HepG2 (cell line): ENCODE data around the gene MFSD6. TPM values are rescaled to one million over a fixed set of nuclear protein-coding genes. Genes with fewer than 3 reads are reported as not detected.

Experiments
- AKNA ChIP-seq: sonication (generic); formaldehyde crosslinking; IDR thresholded peaks from 2 replicates; pipeline ENCODE4 v1.4.0; 2020; ENCODE audit warnings: missing genetic modification reagents, borderline replicate concordance
- ATAD3A ChIP-seq: sonication (generic); formaldehyde crosslinking; IDR thresholded peaks from 2 replicates; pipeline ENCODE4 v1.4.0; 2020; ENCODE audit warnings: missing genetic modification reagents
- CENPT ChIP-seq: sonication (generic); formaldehyde crosslinking; IDR thresholded peaks from 2 replicates; pipeline ENCODE4 v1.8.0; 2022; ENCODE audit warnings: low read depth, mild to moderate bottlenecking, moderate library complexity, missing genetic modification reagents
- KAT8 ChIP-seq: IDR thresholded peaks from 2 replicates; pipeline ENCODE4 v1.6.1; 2016; ENCODE audit warnings: missing genetic modification reagents, missing compliant biosample characterization
- SKI ChIP-seq: fragments of 450-650 bp; IDR thresholded peaks from one replicate; pipeline ENCODE4 v1.6.1; 2018; ENCODE audit warnings: mild to moderate bottlenecking; ENCODE audit not compliant: partially characterized antibody
- SP5 ChIP-seq: IDR thresholded peaks from 2 replicates; pipeline ENCODE4 v1.6.1; 2016; ENCODE audit warnings: low read depth, borderline replicate concordance
- THAP8 ChIP-seq: sonication (generic); formaldehyde crosslinking; IDR thresholded peaks from 2 replicates; pipeline ENCODE4 v1.5.1; 2020; ENCODE audit warnings: missing genetic modification reagents, mild to moderate bottlenecking, borderline replicate concordance
- ZBTB39 ChIP-seq: sonication (generic); formaldehyde crosslinking; IDR thresholded peaks from 2 replicates; pipeline ENCODE4 v1.5.0; 2020; ENCODE audit warnings: missing genetic modification reagents
- ZNF225 ChIP-seq: sonication (generic); formaldehyde crosslinking; IDR thresholded peaks from 2 replicates; pipeline ENCODE4 v1.4.0; 2020; ENCODE audit warnings: mild to moderate bottlenecking, missing genetic modification reagents
- ZNF432 ChIP-seq: sonication (generic); formaldehyde crosslinking; IDR thresholded peaks from 2 replicates; pipeline ENCODE4 v1.5.0; 2020; ENCODE audit warnings: missing genetic modification reagents, mild to moderate bottlenecking, borderline replicate concordance
- ZNF496 ChIP-seq: sonication (generic); formaldehyde crosslinking; IDR thresholded peaks from 2 replicates; pipeline ENCODE4 v1.8.1; 2023; ENCODE audit warnings: mild to moderate bottlenecking, moderate library complexity, missing genetic modification reagents; ENCODE audit not compliant: insufficient replicate concordance
- ZNF558 ChIP-seq: sonication (generic); formaldehyde crosslinking; IDR thresholded peaks from 2 replicates; pipeline ENCODE4 v1.9.0; 2022; ENCODE audit warnings: mild to moderate bottlenecking, missing genetic modification reagents, borderline replicate concordance
- ZNF609 ChIP-seq: sonication (generic); formaldehyde crosslinking; IDR thresholded peaks from 2 replicates; pipeline ENCODE4 v1.4.0; 2020; ENCODE audit warnings: mild to moderate bottlenecking, missing genetic modification reagents, borderline replicate concordance
- ZNF678 ChIP-seq: sonication (generic); formaldehyde crosslinking; IDR thresholded peaks from 2 replicates; pipeline ENCODE4 v1.4.0; 2020; ENCODE audit warnings: mild to moderate bottlenecking, missing genetic modification reagents
- ZNF75D ChIP-seq: sonication (generic); formaldehyde crosslinking; IDR thresholded peaks from 2 replicates; pipeline ENCODE4 v1.8.1; 2023; ENCODE audit warnings: missing genetic modification reagents, mild to moderate bottlenecking, borderline replicate concordance
- ZSCAN21 ChIP-seq: sonication (generic); formaldehyde crosslinking; IDR thresholded peaks from 2 replicates; pipeline ENCODE4 v1.8.0; 2022; ENCODE audit warnings: mild to moderate bottlenecking, missing genetic modification reagents, moderate library complexity, borderline replicate concordance
- polyA plus RNA-seq, 8 experiments: library from polyadenylated mRNA; depleted of rRNA in 3 of 8; stranded (reverse) in 7 of 8; unstranded in 1 of 8; fragments of >200 nt; fragmentation: Illumina TruSeq in 4 of 8; extraction: Trizol in 4 of 8; gene quantifications; 2 replicates each; pipeline versions ENCODE4 v1.2.1 to v1.2.3, GENCODE V29; 2011 to 2016; ENCODE audit warnings: low read depth in 4 of 8, missing spikeins in 1 of 8, mixed read lengths in 1 of 8; ENCODE audit not compliant: insufficient read depth in 1 of 8
- total RNA-seq, 5 experiments: library from RNA; depleted of rRNA; stranded (reverse); fragments of >200 nt; fragmentation: Illumina TruSeq; extraction: Trizol; gene quantifications; 2 replicates each; pipeline ENCODE4 v1.2.3, GENCODE V29; 2016; ENCODE audit warnings: low read depth in 1 of 5

MFSD6 gene
- total and polyA plus RNA-seq, 2 of the 13 experiments (the other 11 are each of a cell fraction or from before 2014, with no cell fraction given): 0.92 to 1.4 TPM

- TF ChIP-seq ZNF609 (CRISPR knock-in tag): no peak
- TF ChIP-seq ZSCAN21 (CRISPR knock-in tag): 0 out of 2 replicates have a peak, but pooled peaks have one; percentile 64
- peak; percentile 18; the same call in 1 of the 2 replicates for TF ChIP-seq KAT8 (CRISPR knock-in tag)
- no peak for TF ChIP-seq ZNF558 (CRISPR knock-in tag)
- no peak for TF ChIP-seq ZNF75D
- TF ChIP-seq ZNF225 (CRISPR knock-in tag): no peak
- no peak for TF ChIP-seq ATAD3A
- no peak for TF ChIP-seq ZNF678 (CRISPR knock-in tag)
- no peak for TF ChIP-seq ZNF432
- no peak for TF ChIP-seq SKI
- no peak for TF ChIP-seq SP5 (CRISPR knock-in tag)
- no peak for TF ChIP-seq AKNA (CRISPR knock-in tag)
- TF ChIP-seq CENPT (CRISPR knock-in tag): no peak
- no peak for TF ChIP-seq THAP8
- no peak for TF ChIP-seq ZBTB39
- TF ChIP-seq ZNF496 (CRISPR knock-in tag): no peak
These were observed 550 bp downstream of the MFSD6 start (continued) for GRCh38 chr2:190408538-190409271.
